Activated naive CD4-positive, alpha-beta T cell treated with Interleukin-2 at 50 U/mL for 16 hours (primary cell): ENCODE results near the gene HERC5.
"Not testable (repeated sequence)": the region's sequence is repeated elsewhere in the genome, so short reads cannot be mapped to it uniquely, and the experiment has no call there.

Experiments
- DNase-seq: peaks from one replicate; pipeline ENCODE4 v3.0.0-alpha.2; 2020

The HERC5 gene

DNA sequence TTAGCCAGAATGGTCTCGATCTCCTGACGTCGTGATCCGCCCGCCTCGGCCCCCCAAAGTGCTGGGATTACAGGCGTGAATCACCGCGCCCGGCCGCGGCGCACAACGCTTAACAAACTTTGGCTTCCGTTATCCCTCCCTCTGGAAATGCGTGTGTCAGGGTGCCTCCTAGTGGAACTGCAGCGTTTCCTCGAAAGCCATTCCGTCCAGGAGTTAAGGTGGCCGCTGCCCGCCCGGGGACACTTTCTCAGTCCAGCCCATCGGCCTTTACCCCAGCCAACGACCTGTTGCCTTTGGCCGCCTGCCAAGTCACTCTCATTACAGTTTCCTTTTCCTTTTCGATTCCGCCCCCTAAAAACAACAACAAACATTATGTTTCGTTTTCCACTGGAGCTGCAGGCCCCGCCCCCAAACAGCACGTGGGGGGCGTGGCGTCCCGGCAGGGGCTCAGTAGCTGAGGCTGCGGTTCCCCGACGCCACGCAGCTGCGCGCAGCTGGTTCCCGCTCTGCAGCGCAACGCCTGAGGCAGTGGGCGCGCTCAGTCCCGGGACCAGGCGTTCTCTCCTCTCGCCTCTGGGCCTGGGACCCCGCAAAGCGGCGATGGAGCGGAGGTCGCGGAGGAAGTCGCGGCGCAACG is at the start of gene HERC5:
TSS of gene HERC5 (plus strand) at position 450 of the 637 bp plus-strand sequence. CDS start at position 601, 151 bp downstream.
- DNase-seq, result peak; percentile 91

DNA sequence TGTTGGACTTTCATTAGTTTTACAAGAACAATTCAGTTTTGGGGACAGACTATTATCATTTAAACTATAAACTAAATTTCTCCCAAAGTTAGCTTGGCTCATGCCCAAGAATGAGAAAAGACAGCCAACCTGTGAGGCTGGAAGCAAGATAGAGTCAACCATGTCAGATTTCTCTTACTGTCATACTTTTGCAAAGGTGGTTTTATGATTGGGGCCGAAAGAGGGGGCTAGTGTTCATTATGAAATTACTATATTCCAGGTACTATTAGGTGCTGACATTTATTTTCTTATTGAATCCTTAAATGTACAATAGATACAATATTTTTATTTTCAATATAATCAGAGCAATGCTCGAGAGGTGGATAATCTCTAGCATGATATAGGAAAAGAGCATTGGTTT is 47.7 kb upstream of the HERC5 start:
- DNase-seq, result no peak

DNA sequence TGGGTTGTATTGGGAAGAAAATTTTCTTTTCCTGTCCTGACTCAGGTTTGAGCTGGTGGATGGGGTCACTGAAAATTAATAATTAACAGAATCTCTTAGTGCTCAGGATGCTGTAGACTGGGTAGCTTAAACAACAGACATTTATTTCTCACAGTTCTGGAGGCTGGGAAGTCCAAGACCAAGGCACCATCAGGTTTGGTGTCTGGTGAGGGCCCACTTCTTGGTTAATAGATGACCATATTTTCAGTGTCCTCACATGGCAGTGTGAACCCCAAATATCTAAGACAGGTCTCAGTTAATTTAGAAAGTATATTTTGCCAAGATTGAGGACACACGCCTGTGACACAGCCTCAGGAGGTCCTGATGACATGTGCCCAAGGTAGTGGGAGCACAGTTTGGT is 47.1 kb upstream of the HERC5 start:
- no peak for DNase-seq

DNA sequence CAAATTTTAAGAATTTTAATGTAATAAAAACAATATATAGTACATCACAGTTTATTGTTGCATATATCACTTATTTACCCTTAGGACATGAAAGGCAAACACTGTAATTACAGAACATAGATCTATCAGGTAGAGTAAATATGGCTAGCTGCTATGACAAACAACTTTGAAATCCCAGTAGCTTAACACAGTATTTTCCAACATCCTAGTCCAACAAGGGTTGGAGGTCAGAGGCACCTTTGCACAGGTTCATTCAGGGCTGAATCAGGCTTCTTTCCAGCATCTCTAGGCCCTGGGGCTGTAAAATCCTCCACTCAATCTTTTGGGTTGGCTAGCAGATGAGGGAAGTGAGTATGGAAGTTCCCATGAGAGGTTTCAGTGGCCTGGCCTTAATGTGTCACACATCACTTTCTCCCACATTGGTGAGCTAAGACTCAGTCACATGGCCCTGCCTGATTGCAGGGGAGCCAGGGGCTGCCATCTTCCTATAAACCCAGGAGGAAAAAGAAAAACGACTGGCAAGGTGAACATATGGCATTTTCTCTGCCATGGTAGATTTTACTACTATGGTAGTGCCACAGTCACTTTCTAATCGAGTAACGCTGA is 45.3 kb upstream of the HERC5 start:
- no peak for DNase-seq

DNA sequence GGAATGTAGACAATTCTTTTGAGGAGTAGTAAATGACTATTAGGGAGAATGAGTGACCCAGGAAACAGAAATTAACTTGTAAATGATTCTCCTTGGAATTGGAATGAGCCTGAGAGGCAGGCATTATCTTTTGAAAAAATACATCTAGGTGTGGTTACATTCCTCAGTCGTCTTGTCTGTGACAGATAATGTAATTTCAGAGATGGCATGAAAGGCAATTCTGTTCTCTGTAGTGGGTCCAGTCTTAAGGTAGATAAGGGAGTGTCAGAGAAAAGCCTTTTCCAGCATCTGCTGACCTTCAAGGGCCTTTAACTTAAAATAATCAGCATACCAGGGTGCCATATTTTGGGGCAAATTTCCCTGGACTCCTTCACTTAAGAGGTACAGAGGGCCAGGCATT is 43.1 kb upstream of the HERC5 start:
- no peak for DNase-seq

DNA sequence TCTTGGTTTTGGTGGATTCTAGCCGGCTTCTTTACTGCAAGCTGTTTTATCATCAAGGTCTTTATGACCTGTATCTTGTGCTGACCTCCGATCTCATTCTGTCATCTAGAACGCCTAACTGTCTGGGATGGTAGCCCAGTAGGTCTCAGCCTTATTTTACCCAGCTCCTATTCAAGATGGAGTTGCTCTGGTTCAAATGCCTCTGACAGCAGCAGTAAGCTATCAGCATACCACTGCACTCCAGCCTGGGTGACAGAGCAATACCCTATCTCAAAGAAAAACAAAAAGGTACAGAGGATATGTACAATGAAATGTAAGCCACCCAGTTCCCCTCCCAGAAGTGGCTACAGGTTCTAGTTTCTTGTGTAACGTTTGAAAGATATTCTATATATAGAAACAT is 42.2 kb upstream of the HERC5 start:
- no peak for DNase-seq

DNA sequence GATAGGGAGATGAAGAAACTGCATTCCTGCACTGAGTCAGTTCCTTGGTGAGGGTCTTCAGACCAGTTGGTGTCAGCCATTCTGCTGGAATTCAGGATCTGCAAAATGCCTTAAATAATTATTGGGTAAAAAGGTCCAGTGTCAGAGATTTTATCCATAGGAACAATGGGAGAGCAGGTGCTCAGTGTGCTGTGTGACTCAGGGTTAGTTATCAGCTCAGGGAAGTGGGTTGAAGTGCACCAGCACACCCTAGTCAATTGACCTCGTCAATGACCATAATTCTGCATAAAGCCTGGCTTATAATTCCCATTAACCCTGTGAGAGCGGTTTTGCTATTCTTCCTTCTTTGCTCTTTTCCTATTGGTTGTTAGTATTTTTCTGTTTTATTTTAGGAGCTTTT is 40.9 kb upstream of the HERC5 start:
- DNase-seq, result no peak

DNA sequence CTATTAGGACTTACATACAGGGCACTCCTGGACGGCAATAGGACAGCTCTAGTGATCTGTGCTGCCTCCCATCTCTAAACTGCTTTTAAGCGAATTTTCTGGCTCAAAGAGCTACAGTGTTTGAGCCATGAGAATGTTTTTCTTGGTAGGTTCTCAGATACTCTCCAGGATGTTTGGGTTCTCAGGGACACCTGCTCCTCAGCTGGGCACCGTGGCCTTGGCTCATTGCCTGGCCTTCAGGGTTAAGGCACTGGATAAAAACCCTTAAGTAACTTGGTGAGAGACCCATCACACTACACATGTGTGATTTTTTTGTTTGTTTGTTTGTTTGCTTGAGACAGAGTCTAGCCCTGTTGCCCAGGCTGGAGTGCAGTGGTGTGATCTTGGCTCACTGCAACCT is 38.5 kb upstream of the HERC5 start:
- DNase-seq, result no peak

DNA sequence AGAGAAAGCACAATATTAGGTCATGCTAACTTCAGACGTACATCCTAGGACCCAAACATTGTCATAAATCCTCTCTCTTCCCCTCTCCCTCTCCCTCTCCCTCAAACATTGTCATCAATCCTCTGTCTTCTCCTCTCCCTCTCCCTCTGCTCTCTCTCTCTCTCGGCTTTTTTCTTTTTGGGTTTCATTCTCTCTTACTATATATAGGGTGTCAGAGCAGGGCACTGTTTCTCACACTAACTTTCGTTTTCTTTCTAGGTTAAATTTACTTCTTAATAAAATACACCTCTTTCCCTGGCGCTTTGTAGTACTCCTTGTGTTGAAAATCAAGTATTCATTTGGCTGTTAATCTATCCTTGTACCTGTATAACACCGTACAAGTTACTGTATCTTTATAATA is 37.0 kb upstream of the HERC5 start:
- no peak for DNase-seq

DNA sequence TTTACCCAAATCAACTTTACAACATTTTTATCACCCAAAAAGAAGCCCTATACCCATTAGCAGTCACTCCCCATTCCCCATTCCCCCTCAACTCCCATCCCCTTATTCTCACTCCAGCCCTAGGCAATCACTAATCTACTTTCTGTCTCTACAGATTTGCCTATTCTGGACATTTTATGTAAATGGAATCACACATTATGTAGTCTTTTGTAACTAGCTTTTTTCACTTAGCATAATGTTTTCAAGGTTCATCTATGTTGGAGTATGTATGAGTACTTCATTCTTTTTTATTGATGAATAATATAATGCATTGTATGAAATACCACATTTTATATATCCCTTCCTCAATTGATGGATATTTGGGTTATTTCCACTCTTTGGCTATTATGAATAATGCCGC is 36.1 kb upstream of the HERC5 start:
- no peak for DNase-seq

DNA sequence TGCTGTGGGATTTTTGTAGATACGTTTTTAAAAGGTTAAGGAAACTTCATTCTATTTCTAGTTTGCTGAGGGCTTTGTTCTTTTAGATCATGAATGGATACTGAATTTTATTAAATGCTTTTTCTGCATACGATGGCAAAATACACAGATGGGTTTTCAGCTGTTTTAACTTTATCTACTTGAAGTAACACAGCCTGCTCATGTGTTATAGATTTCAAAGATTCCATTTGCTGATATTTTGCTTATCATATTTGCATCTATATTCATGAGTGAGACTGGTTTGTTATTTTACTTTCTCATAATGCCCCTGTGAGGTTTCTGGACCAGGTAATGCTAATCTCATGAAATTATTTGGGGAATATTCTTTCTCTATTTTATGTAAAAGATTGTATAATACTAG is 34.5 kb upstream of the HERC5 start:
- DNase-seq, result no peak

DNA sequence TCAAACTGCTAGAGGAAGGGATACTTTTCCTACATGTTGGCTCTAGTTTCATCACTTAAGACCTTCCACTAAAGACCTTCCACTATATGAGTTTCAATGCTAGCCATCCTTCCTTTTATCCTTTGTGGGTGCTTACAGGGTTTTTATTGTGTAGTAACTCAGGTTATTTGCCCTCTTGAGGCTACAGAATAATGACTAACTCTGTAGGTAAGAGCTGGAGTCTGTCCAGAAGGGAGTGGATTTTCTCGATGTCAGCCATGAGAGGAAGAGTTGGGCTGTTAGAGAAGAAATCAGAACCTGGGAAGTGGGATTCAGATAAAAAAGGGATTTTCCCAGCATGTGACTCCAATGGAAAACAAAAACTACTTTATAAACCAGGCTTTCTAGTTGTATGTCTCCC is 27.5 kb upstream of the HERC5 start:
- no peak for DNase-seq

DNA sequence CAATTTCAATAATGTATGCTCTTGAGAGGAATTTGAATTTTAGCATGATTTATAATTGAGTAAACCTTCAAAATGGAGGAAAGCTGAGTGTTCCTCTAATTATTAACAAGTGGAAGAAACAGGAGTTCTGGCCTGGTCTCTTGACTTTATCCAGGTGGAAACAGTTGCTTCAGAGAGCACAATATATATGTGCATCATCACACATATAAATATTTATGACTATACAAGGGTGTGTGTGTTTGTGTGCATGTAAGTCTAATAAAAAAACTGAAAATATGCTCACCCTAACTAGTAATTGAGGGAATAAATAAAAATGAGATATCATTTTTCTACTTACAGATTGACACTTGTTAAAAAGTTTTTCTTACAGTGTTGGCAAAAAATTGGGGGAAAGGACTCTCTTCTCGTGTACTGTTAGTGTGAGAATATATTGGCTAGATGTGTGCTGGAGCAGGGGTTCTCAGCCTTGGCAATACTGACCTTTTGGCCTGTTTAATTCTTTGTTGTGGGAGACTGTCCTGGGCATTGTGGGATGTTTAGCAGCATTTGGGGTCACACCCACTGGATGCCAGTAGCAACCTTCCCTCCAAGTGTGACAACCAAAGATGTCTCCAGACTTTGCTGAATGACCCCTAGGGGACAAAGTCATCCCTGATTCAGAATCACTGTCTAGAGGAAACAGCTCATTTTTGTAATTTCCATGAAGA is 20.8 kb upstream of the HERC5 start:
- DNase-seq, result no peak

DNA sequence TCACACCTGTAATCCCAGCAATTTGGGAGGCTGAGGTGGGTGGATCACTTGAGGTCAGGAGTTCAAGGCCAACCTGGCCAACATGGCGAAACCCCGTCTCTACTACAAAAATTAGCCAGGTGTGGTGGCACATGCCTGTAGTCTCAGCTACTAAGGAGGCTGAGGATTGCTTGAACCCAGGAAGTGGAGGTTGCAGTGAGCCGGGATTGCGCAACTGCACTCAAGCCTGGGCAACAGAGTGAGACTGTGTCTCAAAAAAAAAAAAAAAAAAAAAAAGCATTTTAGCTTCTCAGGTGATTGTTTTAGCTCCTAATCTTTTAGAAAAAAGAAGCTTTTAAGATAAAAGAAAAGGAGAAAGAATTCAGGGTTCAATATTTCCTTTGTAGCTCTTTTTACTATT is 19.0 kb upstream of the HERC5 start:
- not testable (repeated sequence) for DNase-seq

DNA sequence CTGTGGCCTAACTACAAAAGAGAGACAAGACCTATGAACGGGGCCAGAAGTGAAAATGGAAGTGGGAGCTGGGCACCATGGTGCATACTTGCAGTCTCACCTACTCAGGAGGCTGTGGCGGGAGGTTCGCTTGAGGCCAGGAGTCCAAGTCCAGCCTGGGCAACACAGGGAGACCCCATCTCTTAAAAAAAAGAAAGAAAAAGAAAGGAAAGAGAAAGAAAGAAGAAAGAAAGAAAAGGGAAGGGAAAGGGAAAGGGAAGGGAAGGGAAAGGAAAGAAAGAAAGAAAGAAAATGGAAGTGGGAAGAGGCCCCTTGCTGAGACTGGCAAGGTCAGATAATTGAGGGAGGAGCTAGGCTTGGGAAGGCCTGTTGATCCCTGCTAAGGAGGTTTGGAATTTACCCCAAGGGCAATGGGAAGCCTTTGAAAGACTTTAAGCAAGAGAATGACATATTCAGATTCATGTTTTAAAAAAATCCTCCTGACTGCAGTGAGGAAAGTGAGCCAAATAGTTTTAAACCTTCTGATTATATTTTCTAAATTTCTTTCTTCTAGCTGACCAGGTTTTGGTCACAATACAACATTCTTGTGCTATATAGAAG is 17.7 kb upstream of the HERC5 start:
- DNase-seq, result no peak

DNA sequence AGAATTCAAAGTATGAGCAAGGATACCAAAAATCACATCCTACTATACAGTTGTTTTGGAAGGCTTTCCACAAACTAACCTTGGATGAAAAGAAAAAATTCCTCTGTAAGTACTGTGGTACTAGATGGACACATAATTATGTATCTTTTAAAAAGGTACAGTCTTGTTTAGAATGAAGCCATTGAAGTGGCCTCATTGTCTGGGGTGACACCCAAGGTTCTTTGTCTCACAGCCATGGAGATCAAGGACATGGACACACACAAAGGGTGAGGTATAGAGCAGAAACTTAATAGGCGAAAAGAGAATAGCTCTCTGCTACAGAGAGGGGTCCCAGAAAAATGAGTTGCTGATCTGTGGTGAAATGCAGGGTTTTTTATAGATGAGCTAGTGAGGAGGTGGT is 16.8 kb upstream of the HERC5 start:
- no peak for DNase-seq

DNA sequence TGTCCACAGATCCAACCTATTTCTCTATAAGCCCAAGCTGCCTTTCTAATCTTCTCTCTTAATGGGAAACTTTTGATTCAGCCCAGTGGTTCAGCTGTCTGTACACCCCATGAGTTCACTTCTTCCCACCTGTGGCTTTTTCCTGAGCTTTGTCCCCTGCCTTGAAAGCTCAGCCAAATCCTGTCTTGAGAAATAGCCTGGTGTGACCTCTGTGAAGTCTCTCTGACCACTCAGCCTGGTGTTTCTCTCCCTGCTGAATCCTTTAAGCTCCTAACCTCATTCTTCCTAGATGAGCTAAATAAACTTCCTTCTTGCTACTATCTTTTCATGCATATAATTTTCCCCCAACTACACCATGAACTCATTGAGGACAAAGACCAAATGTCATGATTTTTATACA is 15.2 kb upstream of the HERC5 start:
- no peak for DNase-seq

DNA sequence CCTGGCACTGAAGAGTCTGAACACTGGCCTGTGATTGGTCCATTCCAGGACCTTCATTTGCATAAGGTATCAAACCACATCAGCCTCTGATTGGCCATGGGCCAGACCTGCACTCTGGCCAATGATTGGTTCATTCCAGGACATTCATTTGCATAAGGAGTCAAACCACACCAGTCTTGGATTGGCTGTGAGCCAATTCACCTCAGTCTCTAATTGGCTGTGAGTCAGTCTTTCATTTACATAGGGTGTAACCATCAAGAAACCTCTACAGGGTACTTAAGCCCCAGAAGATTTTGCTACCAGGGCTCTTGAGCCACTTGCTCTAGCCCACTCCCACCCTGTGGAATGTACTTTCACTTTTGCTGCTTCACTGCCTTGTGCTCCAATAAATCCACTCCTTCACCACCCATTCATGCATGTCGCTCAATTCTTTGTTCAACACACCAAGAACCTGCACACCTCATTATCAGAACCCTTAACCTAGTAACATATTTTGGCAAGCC is 14.2 kb upstream of the HERC5 start:
- DNase-seq, result no peak

DNA sequence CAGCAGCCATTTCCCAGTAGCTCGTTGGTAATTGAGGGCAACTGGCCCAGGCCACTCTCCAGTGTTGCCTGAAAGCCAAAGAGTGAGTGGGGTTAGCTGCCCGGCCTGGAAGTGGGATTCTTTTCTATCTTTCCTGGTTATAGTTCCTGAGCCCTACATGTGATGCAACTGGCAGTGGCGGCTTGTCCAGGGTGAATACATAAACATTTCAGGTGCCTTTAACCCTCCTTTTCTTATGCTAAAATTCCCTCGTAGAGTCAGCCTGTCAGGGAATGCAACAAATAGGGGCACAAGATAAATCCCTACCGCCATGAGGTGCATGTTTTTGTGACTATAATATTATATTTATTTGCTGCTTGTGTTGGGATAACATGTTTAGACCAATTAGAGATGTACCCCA is 13.4 kb upstream of the HERC5 start:
- DNase-seq, result no peak

DNA sequence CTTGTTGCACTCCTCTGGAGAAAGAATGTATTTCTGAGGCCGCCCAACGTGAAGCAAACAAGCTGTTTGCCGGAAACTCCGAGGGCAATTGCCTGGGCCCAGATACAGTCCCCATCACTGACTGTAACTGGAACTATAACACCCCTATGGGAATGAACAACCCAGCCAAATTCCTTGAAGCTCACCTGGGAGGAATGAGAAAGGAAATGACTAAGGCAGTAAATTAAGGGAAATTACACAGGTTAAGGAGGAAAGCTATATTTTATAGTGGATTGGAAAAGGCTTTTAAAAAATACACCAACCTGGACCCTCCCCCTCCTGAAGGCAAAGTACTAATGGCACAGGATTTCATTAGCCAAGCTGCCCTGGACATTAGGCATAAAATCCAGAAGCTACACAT is 11.7 kb upstream of the HERC5 start:
- no peak for DNase-seq

DNA sequence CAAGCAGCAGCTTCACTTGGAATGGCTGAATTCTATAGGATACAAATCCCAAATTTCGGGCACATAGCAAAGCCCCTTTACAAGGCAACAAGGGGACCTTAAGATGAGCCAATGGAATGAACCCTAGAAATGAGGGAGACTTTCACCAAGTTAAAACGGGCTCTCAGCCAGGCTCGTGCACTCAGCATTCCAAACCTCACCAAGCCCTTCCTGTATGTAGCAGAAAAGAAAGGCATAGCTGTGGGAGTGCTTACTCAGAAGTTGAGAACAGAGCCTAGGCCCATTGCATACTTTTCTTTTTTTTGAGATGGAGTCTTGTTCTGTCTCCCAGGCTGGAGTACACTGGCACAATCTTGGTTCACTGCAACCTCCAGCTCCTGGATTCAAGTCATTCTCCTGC is 10.8 kb upstream of the HERC5 start:
- no peak for DNase-seq

DNA sequence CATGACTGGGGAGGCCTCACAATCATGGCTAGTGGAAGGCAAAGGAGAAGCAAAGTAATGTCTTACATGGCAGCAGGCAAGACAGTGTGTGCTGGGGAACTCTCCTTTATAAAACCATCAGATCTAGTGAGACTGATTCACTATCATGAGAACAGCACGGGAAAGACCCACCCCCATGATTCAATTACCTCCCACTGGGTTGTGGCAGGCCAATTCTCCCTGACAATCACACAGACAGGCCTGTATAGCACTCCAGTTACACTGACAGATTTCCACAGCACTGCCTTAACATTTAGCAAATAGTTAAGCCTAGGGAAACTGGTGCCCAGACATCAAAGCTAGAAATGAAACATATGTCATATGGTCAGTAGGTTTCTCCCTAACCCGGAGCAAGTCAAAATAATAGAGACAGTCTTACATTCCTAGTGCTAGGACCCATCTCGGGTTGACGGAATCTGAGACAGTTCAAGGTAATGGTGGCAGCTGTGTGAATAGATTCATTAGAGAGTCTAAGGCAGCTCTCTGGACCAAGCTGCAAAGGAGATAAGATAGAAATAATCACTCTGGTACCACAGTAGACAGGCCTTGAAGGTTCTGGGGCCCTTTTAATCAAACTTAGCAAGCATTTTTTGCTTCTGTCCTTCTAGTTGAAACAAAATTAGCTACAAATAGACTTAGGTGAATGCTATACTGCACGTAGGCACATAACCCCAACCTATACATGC is 9.4 kb upstream of the HERC5 start:
- no peak for DNase-seq

DNA sequence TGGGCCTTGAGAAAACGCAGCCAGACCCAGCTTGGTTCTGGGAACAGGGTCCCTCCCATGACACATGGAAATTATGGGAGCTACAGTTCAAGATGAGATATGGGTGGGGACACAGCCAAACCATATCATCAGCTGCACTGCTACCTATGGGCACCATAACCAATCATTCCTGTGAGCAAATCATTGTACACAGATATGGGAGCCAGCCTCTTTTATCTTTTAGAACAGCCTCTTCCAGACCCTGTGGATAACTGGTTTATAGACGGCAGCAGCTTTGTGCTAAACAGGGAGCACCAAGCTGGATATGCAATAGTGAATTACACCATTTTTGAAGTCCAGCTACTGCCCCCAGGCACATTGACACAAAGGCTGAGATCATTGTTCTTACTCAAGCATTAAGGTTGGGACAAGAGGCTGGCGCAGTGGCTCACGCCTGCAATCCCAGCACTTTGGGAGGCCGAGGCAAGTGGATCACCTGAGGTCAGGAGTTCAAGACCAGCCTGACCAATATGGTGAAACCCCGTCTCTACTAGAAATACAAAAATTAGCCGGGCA is 8.6 kb upstream of the HERC5 start:
- DNase-seq, result not testable (repeated sequence)
